MM.1S (cell line): Measurements from ENCODE around the gene SFI1.

Experiments used
- DNase-seq: peaks from one replicate; pipeline ENCODE4 v3.0.0-alpha.2; 2015
- H2AFZ ChIP-seq: fragments of 300-600 bp; sonication (generic); 2 replicates; pipeline ENCODE4 v1.6.0; 2016; ENCODE audit warnings: antibody characterized with exemption, low read length
- H3F3A ChIP-seq: fragments of 300-600 bp; sonication (generic); 2 replicates; pipeline ENCODE4 v1.6.1; 2016; ENCODE audit warnings: mild to moderate bottlenecking, antibody characterized with exemption, low read length, moderate library complexity, mixed read lengths; ENCODE audit not compliant: insufficient read depth
- H3K27ac ChIP-seq: fragments of 300-600 bp; sonication (generic); 2 replicates; pipeline ENCODE4 v1.5.1; 2016; ENCODE audit warnings: mild to moderate bottlenecking, low read length
- H3K27me3 ChIP-seq: fragments of 300-600 bp; sonication (generic); replicated peaks from 2 replicates; pipeline ENCODE4 v1.6.0; 2016; ENCODE audit warnings: low read length; ENCODE audit not compliant: insufficient read depth
- H3K36me3 ChIP-seq: fragments of 300-600 bp; sonication (generic); replicated peaks from 2 replicates; pipeline ENCODE4 v1.6.1; 2016; ENCODE audit warnings: mild to moderate bottlenecking, low read length, mixed read lengths; ENCODE audit not compliant: insufficient read depth
- H3K4me1 ChIP-seq: fragments of 300-600 bp; sonication (generic); 2 replicates; pipeline ENCODE4 v1.6.1; 2016; ENCODE audit warnings: low read length, mixed read lengths
- H3K4me2 ChIP-seq: fragments of 300-600 bp; sonication (generic); 2 replicates; pipeline ENCODE4 v1.6.0; 2016; ENCODE audit warnings: low read depth, low read length
- H3K4me3 ChIP-seq: fragments of 300-600 bp; sonication (generic); 2 replicates; pipeline ENCODE4 v1.5.1; 2016; ENCODE audit warnings: low read length, mixed read lengths
- H3K79me2 ChIP-seq: fragments of 300-600 bp; sonication (generic); 2 replicates; pipeline ENCODE4 v1.6.1; 2016; ENCODE audit warnings: mixed run types, low read length, mixed read lengths
- H3K9ac ChIP-seq: fragments of 300-600 bp; sonication (generic); 2 replicates; pipeline ENCODE4 v1.6.1; 2016; ENCODE audit warnings: low read length, mixed read lengths
- H3K9me2 ChIP-seq: fragments of 300-600 bp; sonication (generic); replicated peaks from 2 replicates; pipeline ENCODE4 v1.6.1; 2016; ENCODE audit warnings: mild to moderate bottlenecking, low read length, mixed read lengths; ENCODE audit not compliant: insufficient read depth
- H3K9me3 ChIP-seq: fragments of 300-600 bp; sonication (generic); replicated peaks from 2 replicates; pipeline ENCODE4 v1.6.1; 2016; ENCODE audit warnings: mild to moderate bottlenecking, low read length, mixed read lengths; ENCODE audit not compliant: insufficient read depth
- H4K20me1 ChIP-seq: fragments of 300-600 bp; sonication (generic); 2 replicates; pipeline ENCODE4 v1.6.1; 2016; ENCODE audit warnings: mild to moderate bottlenecking, low read length, moderate library complexity, mixed read lengths; ENCODE audit not compliant: insufficient read depth
- EZH2 ChIP-seq: fragments of 300-600 bp; sonication (generic); optimal IDR thresholded peaks from 2 replicates; pipeline ENCODE3; 2017; ENCODE audit warnings: low read depth, mild to moderate bottlenecking, antibody characterized with exemption, low read length, mixed read lengths
- EZH2phosphoT487 ChIP-seq: fragments of 300-600 bp; sonication (generic); IDR thresholded peaks from 2 replicates; pipeline ENCODE4 v1.6.1; 2018; ENCODE audit warnings: antibody characterized with exemption, low read length
- TF ChIP-seq, protein P1 (sequence below): fragments of 300-600 bp; sonication (generic); IDR thresholded peaks from 2 replicates; pipeline ENCODE4 v1.5.1; 2016; ENCODE audit warnings: antibody characterized with exemption, low read length, mixed read lengths

Gene SFI1

DNA sequence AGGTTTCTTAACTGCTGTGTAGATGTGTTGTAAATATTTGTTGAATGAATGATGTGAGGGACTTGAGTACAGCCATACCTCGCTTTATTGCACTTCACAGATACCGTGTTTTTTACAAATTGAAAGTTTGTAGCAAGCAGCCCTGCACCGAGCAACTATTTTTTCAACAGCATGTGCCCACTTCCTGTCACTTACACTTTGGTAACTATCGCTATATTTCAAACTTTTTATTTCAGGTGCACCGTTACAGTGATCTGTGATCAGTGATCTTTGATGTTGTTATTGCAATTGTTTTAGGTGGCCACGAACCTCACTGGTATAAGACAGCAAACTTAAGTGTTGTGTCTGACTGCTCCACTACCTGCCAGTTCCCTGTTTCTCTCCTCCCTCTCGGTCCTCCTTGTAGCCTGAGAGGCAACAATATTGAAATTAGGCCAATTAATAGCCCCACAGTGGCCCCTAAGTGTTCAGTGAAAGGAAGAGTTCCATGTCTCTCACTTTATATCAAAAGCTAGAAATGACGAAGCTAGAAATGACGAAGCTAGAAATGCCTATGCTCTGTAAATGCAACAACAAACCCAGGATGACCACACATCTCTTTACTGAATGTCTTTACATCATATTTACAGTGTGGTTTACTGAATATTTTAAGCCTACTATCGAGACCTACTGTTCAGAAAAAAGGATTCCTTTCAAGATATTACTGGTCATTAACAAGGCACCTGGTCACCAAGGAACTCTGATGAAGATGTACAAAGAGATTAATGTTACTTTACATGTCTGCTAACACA, 1.0 kb downstream of the SFI1 start:
- Histone ChIP-seq H3F3A (peaks cover 31% of the 10 kb centered on the region), H3K4me2 (peak overlapping the region; percentile 79), H2AFZ (peak overlapping the region; percentile 94), H3K36me3 (no peaks in the 10 kb centered on the region), H3K4me1 (peaks cover 15% of the 10 kb centered on the region), H3K9ac (peak overlapping the region; percentile 78), H3K9me3 (no peaks in the 10 kb centered on the region), H4K20me1 (no peaks in the 10 kb centered on the region), H3K27ac (peak overlapping the region; percentile 70; the same call in 1 of the 2 replicates), H3K27me3 (no peaks in the 10 kb centered on the region), H3K9me2 (no peaks in the 10 kb centered on the region), H3K79me2 (peaks cover 40% of the 10 kb centered on the region), H3K4me3 (peak overlapping the region; percentile 96)
- peak; percentile 24 for DNase-seq
- TF ChIP-seq EZH2phosphoT487, result no peak
- TF ChIP-seq EZH2, result no peak
- TF ChIP-seq, protein P1, sequence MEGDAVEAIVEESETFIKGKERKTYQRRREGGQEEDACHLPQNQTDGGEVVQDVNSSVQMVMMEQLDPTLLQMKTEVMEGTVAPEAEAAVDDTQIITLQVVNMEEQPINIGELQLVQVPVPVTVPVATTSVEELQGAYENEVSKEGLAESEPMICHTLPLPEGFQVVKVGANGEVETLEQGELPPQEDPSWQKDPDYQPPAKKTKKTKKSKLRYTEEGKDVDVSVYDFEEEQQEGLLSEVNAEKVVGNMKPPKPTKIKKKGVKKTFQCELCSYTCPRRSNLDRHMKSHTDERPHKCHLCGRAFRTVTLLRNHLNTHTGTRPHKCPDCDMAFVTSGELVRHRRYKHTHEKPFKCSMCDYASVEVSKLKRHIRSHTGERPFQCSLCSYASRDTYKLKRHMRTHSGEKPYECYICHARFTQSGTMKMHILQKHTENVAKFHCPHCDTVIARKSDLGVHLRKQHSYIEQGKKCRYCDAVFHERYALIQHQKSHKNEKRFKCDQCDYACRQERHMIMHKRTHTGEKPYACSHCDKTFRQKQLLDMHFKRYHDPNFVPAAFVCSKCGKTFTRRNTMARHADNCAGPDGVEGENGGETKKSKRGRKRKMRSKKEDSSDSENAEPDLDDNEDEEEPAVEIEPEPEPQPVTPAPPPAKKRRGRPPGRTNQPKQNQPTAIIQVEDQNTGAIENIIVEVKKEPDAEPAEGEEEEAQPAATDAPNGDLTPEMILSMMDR, result no peak

DNA sequence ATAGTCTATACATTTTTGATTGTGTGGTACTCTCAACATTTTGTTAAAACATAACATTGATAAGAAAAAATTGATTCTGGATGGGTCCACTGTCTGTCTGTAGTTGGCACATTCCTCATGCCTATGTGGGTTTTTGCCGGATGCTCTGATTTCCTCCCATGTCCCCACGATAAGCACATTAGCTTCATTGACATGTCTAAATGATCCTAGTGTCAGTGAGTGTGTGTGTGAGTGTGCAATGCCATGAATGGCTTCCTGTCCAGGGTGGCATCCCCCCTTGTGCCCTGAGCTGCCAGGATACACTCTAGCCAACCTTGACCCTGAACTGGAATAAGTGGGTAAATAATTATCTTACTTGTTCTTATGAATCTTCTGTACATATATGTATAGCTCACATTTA, 5.4 kb downstream of the SFI1 start:
- H2AFZ ChIP-seq, result no peak overlapping the region
- no peak overlapping the region for H3K4me2 ChIP-seq
- no peak overlapping the region for H3K9ac ChIP-seq
- H3K4me3 ChIP-seq, result no peak overlapping the region
- peaks cover 68% of the 10 kb centered on the region for H3K79me2 ChIP-seq
- H3F3A ChIP-seq, result peaks cover 7% of the 10 kb centered on the region; the same call in 1 of the 2 replicates
- H4K20me1 ChIP-seq, result no peaks in the 10 kb centered on the region
- H3K36me3 ChIP-seq, result no peaks in the 10 kb centered on the region
- peaks cover 6% of the 10 kb centered on the region for H3K4me1 ChIP-seq
- H3K9me3 ChIP-seq, result no peaks in the 10 kb centered on the region
- no peak for DNase-seq
- no peaks in the 10 kb centered on the region for H3K9me2 ChIP-seq
- H3K27ac ChIP-seq, result no peak overlapping the region
- no peak for TF ChIP-seq EZH2
- TF ChIP-seq EZH2phosphoT487, result no peak
- TF ChIP-seq, protein P1, result no peak
- H3K27me3 ChIP-seq, result no peaks in the 10 kb centered on the region

GRCh38 chr22:31503211-31503964, 7.1 kb downstream of the SFI1 start:
- Histone ChIP-seq H3K79me2 (peaks cover 51% of the 10 kb centered on the region), H3K9me3 (no peaks in the 10 kb centered on the region), H3F3A (no peaks in the 10 kb centered on the region), H4K20me1 (no peaks in the 10 kb centered on the region), H2AFZ (no peak overlapping the region), H3K9me2 (no peaks in the 10 kb centered on the region), H3K27ac (no peak overlapping the region), H3K27me3 (no peaks in the 10 kb centered on the region), H3K4me3 (no peak overlapping the region), H3K4me2 (no peak overlapping the region), H3K9ac (no peak overlapping the region), H3K36me3 (no peaks in the 10 kb centered on the region), H3K4me1 (no peaks in the 10 kb centered on the region)
- DNase-seq, result no peak
- TF ChIP-seq EZH2phosphoT487, result no peak
- no peak for TF ChIP-seq EZH2
- TF ChIP-seq, protein P1, result no peak
